HepG2 (cell line): ENCODE data around the gene RITA1. TPM values are rescaled to one million over a fixed set of nuclear protein-coding genes. Genes with fewer than 3 reads are reported as not detected.
A peak's percentile ranks its signal among the peaks of the same experiment; 100 is the strongest.

ENCODE experiments used
- HNF4A ChIP-seq: sonication (generic); formaldehyde crosslinking; IDR thresholded peaks from 2 replicates; pipeline ENCODE4 v1.4.0; 2020; ENCODE audit warnings: missing genetic modification reagents
- NCOA2 ChIP-seq: sonication (generic); formaldehyde crosslinking; IDR thresholded peaks from 2 replicates; pipeline ENCODE4 v1.8.0; 2022; ENCODE audit warnings: inconsistent platforms
- REXO4 ChIP-seq: sonication (generic); formaldehyde crosslinking; IDR thresholded peaks from 2 replicates; pipeline ENCODE4 v1.8.0; 2022; ENCODE audit warnings: missing genetic modification reagents, mild to moderate bottlenecking, borderline replicate concordance
- SRSF1 ChIP-seq: fragments of 200-400 bp; formaldehyde crosslinking; optimal IDR thresholded peaks from 2 replicates; pipeline ENCODE3; 2017; ENCODE audit warnings: mild to moderate bottlenecking, low read depth, low read length, moderate library complexity
- ZNF326 ChIP-seq: sonication (generic); formaldehyde crosslinking; IDR thresholded peaks from 2 replicates; pipeline ENCODE4 v1.4.0; 2020; ENCODE audit warnings: missing genetic modification reagents, borderline replicate concordance
- polyA plus RNA-seq, 8 experiments: library from polyadenylated mRNA; depleted of rRNA in 3 of 8; stranded (reverse) in 7 of 8; unstranded in 1 of 8; fragments of >200 nt; fragmentation: Illumina TruSeq in 4 of 8; extraction: Trizol in 4 of 8; gene quantifications; 2 replicates each; pipeline versions ENCODE4 v1.2.1 to v1.2.3, GENCODE V29; 2011 to 2016; ENCODE audit warnings: low read depth in 4 of 8, missing spikeins in 1 of 8, mixed read lengths in 1 of 8; ENCODE audit not compliant: insufficient read depth in 1 of 8
- total RNA-seq, 5 experiments: library from RNA; depleted of rRNA; stranded (reverse); fragments of >200 nt; fragmentation: Illumina TruSeq; extraction: Trizol; gene quantifications; 2 replicates each; pipeline ENCODE4 v1.2.3, GENCODE V29; 2016; ENCODE audit warnings: low read depth in 1 of 5
- TF ChIP-seq, protein P1 (sequence below): sonication (generic); formaldehyde crosslinking; IDR thresholded peaks from 2 replicates; pipeline ENCODE4 v1.4.0; 2020; ENCODE audit warnings: missing genetic modification reagents, borderline replicate concordance
- TF ChIP-seq, protein P2 (sequence below): sonication (generic); formaldehyde crosslinking; conservative IDR thresholded peaks from 2 replicates; pipeline ENCODE4 v1.8.0; 2022; ENCODE audit warnings: missing genetic modification reagents
- TF ChIP-seq, protein P3 (sequence below): fragments of 450-650 bp; IDR thresholded peaks from 2 replicates; pipeline ENCODE4 v1.6.1; 2016
- TF ChIP-seq, protein P4 (sequence below): sonication (generic); formaldehyde crosslinking; IDR thresholded peaks from 2 replicates; pipeline ENCODE4 v1.4.0; 2020; ENCODE audit warnings: missing genetic modification reagents, borderline replicate concordance
- TF ChIP-seq, protein P5 (sequence below): sonication (generic); formaldehyde crosslinking; IDR thresholded peaks from 2 replicates; pipeline ENCODE4 v1.4.0; 2020; ENCODE audit warnings: mild to moderate bottlenecking, missing genetic modification reagents
- TF ChIP-seq, protein P6 (sequence below): sonication (generic); formaldehyde crosslinking; IDR thresholded peaks from 2 replicates; pipeline ENCODE4 v1.5.0; 2020; ENCODE audit warnings: missing genetic modification reagents

Gene RITA1
- total and polyA plus RNA-seq, 2 of the 13 experiments (the other 11 are each of a cell fraction or from before 2014, with no cell fraction given), result 12.4 to 28.9 TPM

DNA sequence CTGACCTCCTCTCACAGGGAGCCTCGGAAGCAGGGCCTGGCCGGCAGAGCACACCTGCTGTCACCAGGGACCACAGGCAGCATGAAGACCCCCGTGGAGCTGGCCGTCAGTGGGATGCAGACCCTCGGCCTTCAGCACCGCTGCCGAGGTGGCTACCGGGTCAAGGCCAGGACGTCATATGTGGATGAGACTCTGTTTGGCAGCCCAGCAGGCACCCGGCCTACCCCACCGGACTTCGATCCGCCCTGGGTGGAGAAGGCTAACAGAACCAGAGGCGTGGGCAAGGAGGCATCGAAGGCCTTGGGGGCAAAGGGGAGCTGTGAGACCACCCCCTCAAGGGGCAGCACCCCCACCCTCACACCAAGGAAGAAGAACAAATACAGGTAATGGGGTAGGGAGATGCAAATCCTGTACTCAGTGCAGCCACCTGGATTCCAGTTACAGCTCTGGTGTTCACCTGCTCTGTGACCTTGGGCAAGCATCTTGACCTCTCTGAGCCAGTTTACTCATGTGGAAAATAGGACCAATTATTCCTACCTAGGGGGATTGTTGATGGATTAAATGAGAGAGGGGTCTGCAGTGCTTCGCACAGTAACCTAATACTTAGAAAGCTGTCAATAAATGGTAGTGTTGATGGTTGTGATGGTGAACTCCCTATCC lies 1.3 kb downstream of the RITA1 start (continued):
- TF ChIP-seq, protein P1, sequence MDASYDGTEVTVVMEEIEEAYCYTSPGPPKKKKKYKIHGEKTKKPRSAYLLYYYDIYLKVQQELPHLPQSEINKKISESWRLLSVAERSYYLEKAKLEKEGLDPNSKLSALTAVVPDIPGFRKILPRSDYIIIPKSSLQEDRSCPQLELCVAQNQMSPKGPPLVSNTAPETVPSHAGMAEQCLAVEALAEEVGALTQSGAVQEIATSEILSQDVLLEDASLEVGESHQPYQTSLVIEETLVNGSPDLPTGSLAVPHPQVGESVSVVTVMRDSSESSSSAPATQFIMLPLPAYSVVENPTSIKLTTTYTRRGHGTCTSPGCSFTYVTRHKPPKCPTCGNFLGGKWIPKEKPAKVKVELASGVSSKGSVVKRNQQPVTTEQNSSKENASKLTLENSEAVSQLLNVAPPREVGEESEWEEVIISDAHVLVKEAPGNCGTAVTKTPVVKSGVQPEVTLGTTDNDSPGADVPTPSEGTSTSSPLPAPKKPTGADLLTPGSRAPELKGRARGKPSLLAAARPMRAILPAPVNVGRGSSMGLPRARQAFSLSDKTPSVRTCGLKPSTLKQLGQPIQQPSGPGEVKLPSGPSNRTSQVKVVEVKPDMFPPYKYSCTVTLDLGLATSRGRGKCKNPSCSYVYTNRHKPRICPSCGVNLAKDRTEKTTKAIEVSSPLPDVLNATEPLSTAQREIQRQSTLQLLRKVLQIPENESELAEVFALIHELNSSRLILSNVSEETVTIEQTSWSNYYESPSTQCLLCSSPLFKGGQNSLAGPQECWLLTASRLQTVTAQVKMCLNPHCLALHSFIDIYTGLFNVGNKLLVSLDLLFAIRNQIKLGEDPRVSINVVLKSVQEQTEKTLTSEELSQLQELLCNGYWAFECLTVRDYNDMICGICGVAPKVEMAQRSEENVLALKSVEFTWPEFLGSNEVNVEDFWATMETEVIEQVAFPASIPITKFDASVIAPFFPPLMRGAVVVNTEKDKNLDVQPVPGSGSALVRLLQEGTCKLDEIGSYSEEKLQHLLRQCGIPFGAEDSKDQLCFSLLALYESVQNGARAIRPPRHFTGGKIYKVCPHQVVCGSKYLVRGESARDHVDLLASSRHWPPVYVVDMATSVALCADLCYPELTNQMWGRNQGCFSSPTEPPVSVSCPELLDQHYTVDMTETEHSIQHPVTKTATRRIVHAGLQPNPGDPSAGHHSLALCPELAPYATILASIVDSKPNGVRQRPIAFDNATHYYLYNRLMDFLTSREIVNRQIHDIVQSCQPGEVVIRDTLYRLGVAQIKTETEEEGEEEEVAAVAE (CRISPR knock-in tag), result no peak
- TF ChIP-seq, protein P2, sequence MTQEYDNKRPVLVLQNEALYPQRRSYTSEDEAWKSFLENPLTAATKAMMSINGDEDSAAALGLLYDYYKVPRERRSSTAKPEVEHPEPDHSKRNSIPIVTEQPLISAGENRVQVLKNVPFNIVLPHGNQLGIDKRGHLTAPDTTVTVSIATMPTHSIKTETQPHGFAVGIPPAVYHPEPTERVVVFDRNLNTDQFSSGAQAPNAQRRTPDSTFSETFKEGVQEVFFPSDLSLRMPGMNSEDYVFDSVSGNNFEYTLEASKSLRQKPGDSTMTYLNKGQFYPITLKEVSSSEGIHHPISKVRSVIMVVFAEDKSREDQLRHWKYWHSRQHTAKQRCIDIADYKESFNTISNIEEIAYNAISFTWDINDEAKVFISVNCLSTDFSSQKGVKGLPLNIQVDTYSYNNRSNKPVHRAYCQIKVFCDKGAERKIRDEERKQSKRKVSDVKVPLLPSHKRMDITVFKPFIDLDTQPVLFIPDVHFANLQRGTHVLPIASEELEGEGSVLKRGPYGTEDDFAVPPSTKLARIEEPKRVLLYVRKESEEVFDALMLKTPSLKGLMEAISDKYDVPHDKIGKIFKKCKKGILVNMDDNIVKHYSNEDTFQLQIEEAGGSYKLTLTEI (CRISPR knock-in tag), result no peak
- 0 out of 2 replicates have a peak, but pooled peaks have one; percentile 9 for TF ChIP-seq NCOA2 (CRISPR knock-in tag)
- no peak for TF ChIP-seq REXO4 (CRISPR knock-in tag)
- TF ChIP-seq, protein P3, sequence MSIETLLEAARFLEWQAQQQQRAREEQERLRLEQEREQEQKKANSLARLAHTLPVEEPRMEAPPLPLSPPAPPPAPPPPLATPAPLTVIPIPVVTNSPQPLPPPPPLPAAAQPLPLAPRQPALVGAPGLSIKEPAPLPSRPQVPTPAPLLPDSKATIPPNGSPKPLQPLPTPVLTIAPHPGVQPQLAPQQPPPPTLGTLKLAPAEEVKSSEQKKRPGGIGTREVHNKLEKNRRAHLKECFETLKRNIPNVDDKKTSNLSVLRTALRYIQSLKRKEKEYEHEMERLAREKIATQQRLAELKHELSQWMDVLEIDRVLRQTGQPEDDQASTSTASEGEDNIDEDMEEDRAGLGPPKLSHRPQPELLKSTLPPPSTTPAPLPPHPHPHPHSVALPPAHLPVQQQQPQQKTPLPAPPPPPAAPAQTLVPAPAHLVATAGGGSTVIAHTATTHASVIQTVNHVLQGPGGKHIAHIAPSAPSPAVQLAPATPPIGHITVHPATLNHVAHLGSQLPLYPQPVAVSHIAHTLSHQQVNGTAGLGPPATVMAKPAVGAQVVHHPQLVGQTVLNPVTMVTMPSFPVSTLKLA, result no peak
- no peak for TF ChIP-seq SRSF1
- TF ChIP-seq, protein P4, sequence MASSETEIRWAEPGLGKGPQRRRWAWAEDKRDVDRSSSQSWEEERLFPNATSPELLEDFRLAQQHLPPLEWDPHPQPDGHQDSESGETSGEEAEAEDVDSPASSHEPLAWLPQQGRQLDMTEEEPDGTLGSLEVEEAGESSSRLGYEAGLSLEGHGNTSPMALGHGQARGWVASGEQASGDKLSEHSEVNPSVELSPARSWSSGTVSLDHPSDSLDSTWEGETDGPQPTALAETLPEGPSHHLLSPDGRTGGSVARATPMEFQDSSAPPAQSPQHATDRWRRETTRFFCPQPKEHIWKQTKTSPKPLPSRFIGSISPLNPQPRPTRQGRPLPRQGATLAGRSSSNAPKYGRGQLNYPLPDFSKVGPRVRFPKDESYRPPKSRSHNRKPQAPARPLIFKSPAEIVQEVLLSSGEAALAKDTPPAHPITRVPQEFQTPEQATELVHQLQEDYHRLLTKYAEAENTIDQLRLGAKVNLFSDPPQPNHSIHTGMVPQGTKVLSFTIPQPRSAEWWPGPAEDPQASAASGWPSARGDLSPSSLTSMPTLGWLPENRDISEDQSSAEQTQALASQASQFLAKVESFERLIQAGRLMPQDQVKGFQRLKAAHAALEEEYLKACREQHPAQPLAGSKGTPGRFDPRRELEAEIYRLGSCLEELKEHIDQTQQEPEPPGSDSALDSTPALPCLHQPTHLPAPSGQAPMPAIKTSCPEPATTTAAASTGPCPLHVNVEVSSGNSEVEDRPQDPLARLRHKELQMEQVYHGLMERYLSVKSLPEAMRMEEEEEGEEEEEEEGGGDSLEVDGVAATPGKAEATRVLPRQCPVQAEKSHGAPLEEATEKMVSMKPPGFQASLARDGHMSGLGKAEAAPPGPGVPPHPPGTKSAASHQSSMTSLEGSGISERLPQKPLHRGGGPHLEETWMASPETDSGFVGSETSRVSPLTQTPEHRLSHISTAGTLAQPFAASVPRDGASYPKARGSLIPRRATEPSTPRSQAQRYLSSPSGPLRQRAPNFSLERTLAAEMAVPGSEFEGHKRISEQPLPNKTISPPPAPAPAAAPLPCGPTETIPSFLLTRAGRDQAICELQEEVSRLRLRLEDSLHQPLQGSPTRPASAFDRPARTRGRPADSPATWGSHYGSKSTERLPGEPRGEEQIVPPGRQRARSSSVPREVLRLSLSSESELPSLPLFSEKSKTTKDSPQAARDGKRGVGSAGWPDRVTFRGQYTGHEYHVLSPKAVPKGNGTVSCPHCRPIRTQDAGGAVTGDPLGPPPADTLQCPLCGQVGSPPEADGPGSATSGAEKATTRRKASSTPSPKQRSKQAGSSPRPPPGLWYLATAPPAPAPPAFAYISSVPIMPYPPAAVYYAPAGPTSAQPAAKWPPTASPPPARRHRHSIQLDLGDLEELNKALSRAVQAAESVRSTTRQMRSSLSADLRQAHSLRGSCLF (CRISPR knock-in tag), result no peak
- TF ChIP-seq, protein P5, sequence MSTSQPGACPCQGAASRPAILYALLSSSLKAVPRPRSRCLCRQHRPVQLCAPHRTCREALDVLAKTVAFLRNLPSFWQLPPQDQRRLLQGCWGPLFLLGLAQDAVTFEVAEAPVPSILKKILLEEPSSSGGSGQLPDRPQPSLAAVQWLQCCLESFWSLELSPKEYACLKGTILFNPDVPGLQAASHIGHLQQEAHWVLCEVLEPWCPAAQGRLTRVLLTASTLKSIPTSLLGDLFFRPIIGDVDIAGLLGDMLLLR (CRISPR knock-in tag), result 0 out of 2 replicates have a peak, but pooled peaks have one; percentile 59
- TF ChIP-seq, protein P6, sequence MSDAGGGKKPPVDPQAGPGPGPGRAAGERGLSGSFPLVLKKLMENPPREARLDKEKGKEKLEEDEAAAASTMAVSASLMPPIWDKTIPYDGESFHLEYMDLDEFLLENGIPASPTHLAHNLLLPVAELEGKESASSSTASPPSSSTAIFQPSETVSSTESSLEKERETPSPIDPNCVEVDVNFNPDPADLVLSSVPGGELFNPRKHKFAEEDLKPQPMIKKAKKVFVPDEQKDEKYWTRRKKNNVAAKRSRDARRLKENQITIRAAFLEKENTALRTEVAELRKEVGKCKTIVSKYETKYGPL (CRISPR knock-in tag), result no peak
- TF ChIP-seq ZNF326 (CRISPR knock-in tag), result no peak
- TF ChIP-seq HNF4A (CRISPR knock-in tag), result peak; percentile 56
